HG03108 (cell line): ENCODE measurements around the gene NECTIN4.
A peak's percentile ranks its signal among the peaks of the same experiment; 100 is the strongest.
"Not testable (repeated sequence)": the region's sequence is repeated elsewhere in the genome, so short reads cannot be mapped to it uniquely, and the experiment has no call there.

Source experiments
- ATAC-seq: cut with Tn5 transposase; IDR thresholded peaks from one replicate; pipeline ENCODE4 v1.9.1; 2021; ENCODE audit warnings: moderate library complexity; ENCODE audit not compliant: unreplicated experiment

Gene NECTIN4

GRCh38 chr1:161089251-161089924 lies at the start of gene NECTIN4:
NECTIN4 (minus strand) TSS chr1:161089558; CDS start chr1:161089296, 262 bp downstream.
- ATAC-seq, result no peak

GRCh38 chr1:161138431-161138830 lies 49.1 kb upstream of the NECTIN4 start:
- no peak for ATAC-seq

GRCh38 chr1:161137881-161138280 lies 48.5 kb upstream of the NECTIN4 start:
- no peak for ATAC-seq

GRCh38 chr1:161133220-161133740 lies 43.9 kb upstream of the NECTIN4 start:
- ATAC-seq, result no peak

DNA sequence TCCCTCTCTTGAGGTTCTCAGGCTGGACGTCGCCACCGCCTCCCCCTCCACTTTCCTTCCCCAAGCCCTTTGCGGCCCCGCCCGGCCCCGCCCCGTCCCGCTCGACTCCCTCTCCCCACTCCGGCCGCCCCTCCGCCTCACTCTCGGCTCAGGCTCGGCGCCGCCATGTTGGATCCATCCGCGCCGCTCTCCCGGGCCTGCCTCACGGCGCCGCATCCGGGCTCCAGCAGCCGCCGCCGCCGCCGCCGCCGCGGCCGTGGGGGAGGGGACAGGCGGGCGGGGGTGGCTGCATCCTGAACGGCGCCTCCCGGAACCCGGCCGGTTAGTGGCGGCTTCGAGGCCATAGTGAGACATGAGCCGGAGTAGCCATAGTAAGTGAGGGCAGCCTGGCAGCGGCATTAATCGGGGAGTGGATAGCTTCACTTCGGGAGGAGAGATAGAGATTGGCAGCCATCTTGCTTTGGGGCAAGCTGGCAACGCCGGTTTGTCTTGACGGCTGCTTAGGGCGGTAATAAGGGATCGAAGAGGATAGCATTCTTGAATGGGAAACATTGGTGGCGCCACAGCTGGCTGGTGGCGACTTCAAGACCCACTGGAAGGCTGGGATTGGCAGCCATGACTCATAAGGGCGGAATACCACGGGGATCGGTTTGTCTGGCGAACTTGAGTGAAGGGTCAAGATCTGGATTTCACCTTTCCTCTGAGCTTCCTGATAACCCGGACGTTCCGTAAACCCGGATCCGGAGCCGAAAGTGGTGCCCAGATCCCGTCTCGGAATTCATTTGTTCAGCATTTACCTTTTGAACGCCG lies 43.3 kb upstream of the NECTIN4 start, which contains the start of gene DEDD:
Gene DEDD, minus strand, starts transcription at position 258 of the 810 bp plus-strand sequence. CDS start 8,205 bp downstream, outside the sequence.
- peak; percentile 95 for ATAC-seq

DNA sequence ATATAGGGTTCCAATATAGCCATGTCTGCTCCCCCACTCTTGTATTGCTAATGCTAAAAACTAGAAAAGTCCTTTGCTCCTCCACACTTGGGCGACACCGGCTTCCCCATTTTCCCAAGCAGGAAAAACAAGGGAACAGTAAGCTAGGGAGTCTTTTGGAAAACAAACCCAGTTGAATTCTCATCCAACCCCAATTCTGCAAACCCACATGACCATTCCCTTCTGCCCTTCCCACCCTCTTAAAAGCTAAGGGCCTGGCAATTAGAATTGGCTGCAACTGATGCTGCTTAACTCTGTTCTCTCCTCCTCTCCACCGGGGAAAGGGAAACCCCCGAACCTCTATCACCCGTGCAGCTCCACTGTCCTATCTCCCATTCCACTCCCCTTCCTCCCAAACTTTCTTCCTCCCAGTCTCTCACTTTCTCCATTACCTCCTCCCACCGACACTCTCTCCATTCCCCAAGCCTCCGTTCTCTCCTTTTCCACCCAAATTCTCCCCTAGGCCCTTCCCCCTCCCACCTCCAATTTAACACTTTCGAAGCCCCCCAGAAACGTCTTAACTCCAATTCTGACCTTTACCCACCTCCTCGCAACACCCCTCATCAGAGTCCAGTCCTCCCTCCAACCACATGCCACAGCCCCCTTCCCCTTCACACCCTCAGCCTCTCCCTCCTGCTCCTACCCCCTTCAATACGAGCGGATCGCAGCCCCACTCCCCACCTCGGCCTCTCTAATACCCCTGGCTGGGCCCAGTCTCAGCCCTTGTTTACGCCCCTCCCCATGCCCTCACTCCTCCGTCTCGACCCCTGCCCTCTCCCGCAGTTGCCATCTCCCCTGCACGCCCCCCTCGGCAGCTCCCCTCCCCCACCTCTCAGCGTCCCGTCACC lies 42.4 kb upstream of the NECTIN4 start:
- ATAC-seq, result no peak

DNA sequence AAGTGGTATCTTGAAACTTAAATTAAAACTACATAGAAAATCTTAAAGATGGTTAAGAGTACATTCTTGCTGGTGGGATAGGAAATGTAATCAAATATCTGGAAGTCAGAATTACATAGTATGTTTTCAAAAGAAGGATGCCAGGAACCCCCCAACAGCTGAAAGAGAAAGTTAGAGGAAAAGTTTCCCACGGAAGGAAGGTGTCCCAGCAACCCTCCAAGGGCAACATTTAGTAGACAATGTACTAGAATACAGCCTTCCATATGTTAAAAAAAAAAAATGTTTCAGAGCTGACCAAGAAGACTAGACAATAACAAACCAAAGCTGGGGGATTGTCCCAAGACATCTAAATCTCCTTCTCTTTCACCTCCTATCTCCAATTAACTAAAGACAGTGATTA lies 40.9 kb upstream of the NECTIN4 start:
- ATAC-seq, result no peak

- no peak for ATAC-seq
Observed at GRCh38 chr1:161128591-161129420, 39.4 kb upstream of the NECTIN4 start.

DNA sequence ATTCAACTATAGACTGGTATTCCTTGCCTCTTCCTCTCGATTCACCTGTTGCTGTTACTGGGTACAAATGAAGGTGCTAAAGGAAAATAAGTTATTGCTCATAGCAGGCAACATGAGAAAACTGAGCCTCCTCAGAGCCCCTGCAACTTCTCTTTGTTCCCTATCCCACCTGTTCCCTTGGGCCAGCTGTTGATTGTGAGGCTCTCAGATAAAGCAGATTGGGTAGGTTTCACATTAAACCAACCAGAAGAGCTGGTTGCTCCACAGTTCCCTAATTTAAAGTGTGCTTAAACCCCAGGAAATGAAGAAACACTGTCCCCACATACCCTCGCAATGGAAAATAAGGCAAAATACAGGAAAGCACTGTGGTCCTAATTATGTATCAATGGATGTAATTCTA lies 38.3 kb upstream of the NECTIN4 start:
- ATAC-seq, result no peak

DNA sequence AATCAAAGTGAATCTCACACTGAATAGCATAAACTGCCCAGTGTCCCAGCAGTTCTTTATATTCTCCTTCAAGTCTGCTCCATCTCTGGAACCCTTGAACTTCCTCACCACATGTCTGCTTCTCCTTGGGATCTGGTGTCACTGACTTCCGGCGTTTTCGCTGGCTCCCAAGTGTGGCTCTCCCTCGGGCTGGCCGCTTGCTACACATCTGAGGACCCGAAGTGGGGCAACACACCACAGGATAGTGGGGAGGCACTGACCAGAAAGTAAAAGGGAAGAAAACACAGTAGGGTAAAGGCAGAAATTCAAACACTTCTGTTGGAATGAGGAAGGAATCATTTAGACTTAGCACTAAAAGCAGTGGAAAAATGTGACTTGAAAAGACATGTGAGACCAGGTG lies 33.6 kb upstream of the NECTIN4 start:
- no peak for ATAC-seq

DNA sequence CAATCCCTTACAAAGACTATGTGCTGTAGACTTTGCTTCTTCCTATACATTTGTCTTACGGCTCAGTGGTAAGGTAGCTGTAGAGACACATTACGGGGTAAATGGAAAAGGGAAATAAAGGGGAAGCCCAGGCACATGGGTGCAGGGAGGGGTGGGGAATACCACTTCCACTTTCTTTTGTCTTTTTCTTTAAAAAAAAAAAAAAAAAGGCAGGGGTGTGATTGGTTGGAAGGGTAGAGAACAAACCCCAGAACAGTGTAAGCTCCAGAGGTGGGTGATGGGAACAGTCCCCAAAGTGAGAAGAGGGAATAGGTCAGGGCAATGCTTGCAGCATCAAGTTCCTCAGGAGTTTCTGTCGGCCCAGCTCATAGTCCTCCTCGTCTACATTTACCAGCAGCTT lies 32.5 kb upstream of the NECTIN4 start:
- no peak for ATAC-seq

DNA sequence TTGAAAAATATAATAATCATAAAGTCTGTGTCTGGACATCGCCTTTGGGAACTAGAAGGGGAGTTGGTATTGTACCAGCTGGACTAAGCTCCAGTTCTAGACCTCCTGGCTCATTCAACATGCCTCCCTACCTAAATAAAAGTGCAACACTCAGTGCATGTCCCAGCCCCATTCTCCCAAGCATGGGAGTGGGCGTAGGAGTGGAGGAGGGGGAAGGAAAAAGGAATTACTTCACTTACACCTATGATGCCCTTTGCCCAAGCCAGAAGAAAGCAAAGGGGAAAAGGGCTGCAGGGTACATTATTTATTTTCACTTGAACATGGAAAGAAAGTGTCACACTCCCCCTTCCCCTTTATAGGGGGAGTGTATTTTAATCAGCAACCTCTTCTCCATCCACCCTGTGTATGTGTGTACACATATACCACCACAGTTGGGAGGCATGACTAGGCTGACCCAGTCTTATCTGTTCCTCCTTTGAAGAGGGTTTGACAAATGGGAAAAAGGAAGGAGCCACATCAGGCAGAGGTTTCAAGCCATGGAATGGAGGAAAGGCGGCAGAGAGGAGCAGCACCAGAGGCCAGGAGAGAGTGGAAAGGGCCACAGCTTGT lies 31.8 kb upstream of the NECTIN4 start:
- no peak for ATAC-seq

DNA sequence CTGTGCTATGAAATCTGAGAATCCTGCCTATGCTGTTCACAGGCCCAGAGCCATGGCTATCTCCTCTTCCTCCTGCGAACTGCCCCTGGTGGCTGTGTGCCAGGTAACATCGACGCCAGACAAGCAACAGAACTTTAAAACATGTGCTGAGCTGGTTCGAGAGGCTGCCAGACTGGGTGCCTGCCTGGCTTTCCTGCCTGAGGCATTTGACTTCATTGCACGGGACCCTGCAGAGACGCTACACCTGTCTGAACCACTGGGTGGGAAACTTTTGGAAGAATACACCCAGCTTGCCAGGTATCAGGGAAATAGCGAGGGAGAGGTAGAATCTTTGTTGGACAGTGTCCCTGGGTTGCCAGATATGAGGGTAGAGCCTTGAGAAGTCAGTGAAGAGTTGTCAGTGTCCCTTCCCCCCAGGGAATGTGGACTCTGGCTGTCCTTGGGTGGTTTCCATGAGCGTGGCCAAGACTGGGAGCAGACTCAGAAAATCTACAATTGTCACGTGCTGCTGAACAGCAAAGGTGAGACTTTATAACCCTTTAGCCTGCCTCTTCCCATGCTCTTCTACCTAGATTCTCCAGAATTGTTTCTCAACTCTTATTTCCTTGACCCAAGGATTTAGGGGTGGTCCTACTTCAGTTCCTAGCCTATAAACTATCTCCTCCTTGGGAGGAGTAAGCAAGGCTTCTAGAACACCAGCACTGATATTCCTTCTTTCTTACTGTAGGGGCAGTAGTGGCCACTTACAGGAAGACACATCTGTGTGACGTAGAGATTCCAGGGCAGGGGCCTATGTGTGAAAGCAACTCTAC lies 29.9 kb upstream of the NECTIN4 start:
- peak; percentile 40 for ATAC-seq

GRCh38 chr1:161117759-161118581 lies 28.6 kb upstream of the NECTIN4 start, which contains the start of the genes NIT1 and PFDN2:
NIT1 (plus strand) TSS chr1:161118105; CDS start chr1:161118177, 72 bp downstream.
PFDN2 (minus strand) TSS chr1:161118037; CDS start chr1:161118026, 11 bp downstream.
- peak; percentile 83 for ATAC-seq

GRCh38 chr1:161115961-161116360 lies 26.6 kb upstream of the NECTIN4 start:
- not testable (repeated sequence) for ATAC-seq

DNA sequence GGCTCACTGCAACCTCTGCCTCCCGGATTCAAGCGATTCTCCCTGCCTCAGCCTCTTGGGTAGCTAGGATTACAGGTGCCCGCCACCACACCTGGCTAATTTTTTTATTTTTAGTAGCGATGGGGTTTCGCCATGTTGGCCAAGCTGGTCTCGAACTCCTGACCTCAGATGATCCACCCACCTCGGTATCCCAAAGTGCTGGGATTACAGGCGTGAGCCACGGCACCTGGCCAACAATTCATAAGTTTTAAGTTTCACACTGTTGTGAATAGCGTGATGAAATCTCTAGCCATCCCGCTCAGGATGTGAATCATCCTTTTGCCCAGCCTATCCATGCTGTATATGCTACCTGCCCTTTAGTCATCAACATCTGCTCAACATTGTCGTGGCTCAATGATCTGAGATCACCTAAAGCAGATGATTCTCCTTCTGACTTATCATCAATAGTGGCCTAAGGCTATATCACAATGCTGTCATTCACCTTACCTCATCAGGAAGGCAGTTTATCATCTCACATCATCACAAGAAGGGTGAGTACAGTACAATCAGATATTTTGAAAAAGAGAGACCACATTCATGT lies 25.9 kb upstream of the NECTIN4 start:
- no peak for ATAC-seq

DNA sequence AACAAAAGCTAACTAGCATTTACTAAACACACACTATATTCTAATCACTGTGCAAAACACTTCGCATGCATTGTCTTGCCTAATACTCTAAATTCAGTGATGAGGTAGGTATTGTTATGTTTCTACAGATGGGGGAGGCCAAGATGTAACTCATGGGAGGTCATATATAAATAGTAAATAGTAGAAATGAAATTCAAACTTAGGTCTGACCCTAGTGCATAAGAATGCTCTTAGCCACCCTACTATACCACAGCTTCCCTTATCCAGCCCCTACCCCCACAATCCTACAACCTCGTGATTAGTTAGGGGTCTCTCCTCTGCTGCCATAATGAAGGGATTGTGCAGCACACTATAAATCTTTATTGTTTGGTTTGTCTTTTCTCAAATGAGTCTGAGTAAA lies 25.2 kb upstream of the NECTIN4 start:
- no peak for ATAC-seq
